ENCODE data around the gene ASAP2. TPM values are rescaled to one million over a fixed set of nuclear protein-coding genes. Genes with fewer than 3 reads are reported as not detected.
A peak's percentile ranks its signal among the peaks of the same experiment; 100 is the strongest.

Gene ASAP2
- total RNA-seq, 1 donor from 2014 or later: 4.0 TPM

DNA sequence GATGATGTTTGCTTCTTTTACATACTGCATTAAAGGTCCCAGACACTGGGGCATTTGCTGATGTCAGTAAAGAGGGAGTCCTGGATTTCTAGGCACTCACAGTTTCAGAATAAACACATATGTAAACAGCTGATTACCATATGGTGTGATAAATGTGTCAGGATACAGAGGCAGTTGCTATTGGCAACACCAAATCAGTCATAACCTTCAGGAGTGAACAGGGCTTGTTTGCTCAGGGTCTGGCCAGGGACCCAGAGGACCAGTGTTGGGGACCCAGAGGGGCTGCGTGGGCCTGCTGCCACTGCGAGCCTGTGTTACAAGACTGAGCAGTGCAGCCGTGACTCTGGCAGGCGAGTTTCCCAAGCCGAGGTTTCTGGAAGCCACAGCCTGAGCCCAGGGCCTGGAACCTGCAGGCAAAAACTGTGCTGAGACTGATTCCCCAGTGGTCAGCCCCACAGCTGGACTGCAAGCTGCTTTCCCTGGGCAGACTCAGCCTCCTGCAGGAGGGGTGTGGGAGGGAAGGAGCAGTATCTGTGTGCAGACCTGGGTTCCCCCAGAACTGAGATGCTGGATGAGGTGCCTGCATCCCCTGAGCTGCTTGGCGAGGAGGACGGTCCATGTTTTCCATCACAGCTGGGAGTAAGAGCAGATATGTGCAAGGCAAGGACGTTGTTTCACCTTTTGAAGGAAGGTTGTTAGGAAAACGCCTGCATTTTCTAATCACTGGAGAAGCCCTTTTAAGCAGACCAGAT is 23.6 kb downstream of the ASAP2 start:
- ATAC-seq (no peak), DNase-seq (ENCODE audit: low spot score) (no peak)

DNA sequence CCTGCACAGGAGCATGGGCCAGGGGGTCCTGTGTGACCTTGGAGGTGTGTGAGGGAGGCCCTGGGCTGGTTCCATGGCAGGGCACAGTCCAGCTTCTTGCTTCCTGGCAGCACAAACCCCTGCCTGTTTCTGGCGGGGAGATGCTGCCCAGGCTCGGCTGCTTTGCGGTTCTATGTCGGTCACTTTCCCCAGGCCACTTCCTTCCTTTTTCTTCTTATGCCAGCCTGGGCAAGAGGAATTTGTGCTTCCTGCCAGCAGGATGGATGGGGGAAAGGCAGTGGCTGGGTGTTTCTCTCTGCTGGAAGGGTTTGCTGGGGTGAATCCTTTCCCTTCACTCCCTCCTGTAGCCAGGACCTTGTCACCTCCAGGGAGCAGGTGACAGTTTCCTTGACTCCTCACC is 24.3 kb downstream of the ASAP2 start:
- peak; percentile 30 for ATAC-seq

DNA sequence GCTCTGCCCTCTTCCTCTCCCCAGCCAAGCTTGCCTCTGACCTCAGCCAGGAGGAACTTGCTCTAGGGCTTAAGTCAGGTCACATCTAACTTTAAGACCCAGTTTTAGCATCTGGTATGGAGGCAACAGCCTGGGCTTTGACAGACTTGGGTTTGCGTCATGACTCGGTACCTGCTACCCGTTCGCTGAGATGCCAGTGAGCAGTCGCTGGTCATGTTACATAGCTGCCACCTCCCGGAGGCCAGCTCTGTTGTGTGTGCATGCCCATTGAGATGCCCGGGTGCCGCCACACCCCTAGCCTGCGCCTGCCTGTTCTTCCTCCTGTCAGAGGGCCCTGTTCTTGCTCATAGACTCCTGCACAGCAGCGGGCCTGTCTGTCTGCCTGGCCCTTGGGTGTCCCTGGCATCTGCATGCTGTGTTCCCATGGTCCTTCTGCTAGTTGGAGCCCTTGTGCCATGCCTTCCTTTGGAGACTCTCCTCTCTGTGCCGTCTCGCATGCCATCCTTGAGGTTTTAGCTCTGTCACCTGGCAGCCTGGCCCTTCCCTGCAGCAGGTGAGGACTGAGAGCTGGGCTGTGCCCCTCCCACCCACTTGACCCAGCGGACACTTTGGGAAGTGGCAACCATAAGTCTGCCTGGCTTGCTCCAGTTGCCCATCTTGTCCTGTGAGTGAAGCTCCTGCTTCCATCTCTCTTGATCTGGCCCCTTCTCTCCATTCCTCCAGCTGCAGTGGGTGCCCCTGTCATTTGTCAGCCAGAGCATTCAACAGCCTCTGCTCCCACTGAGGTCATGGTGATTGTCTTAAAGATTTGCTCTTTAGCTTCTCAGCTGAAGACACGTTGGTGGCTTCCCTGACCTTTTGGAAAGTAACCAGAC is 24.9 kb downstream of the ASAP2 start:
- DNase-seq (ENCODE audit: low spot score): no peak
- no peak for ATAC-seq

More for the DNA sequence above, 24.3 kb downstream of the ASAP2 start:
- DNase-seq (ENCODE audit: low spot score): no peak

DNA sequence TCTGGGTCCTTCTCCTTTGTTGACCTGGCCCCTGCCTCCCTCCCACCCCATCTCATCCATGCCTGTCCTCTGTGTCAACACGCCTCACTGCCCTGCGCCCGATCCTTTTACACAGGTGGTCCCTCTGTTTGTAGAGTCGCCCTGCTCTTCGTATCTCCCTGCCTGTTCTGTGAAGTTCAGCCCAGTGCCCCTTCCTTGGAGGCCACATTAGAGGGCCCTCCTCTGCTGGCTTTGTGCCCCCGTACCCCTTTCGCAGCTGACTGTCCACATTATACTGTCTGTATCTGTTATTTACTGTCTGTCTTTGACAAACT is 25.5 kb downstream of the ASAP2 start:
- no peak for ATAC-seq
- DNase-seq (ENCODE audit: low spot score): no peak

DNA sequence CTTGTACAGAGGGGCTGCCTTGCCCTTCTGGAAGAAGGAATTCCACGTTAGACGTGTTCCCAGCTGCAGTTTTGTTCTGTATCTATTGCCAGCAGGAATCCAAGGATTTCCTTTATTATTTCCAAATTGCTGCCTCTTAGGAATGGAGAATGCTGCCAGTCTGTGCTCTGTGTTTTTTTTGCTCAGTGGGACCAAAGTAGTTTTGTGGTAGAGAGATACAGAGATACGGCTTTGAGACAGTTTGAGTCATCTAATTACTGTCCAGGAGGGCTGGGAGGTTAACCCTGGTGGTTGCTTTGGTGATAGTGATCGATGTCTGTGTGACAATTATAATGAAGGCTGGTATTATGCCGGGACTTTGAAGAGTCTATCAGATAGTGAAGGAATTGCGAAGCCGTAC is 26.3 kb downstream of the ASAP2 start:
- ATAC-seq (no peak), DNase-seq (ENCODE audit: low spot score) (no peak)

DNA sequence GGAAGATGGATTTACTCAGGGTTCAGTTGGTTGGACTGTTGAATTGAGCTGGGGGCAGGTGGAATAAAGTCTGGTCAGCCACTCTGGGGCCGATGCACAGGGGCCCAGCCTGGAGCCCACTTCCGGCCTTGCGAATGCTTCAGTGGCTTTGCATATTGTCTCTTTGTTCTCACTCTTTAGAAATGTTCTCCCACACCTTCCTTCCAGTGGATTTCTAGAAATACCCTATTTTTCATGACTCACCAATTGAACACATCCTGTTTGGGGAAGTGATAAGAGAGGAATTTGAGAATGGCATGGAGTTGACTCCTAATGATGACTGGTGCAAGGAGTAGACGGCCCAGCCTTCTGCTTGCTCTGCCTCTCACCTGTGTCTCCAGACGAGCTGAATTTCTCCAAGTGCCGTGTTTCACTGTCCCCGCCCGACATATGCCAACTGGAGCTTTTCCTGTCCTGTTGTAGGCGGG is 28.1 kb downstream of the ASAP2 start:
- peak; percentile 18 for ATAC-seq
- DNase-seq (ENCODE audit: low spot score): no peak

DNA sequence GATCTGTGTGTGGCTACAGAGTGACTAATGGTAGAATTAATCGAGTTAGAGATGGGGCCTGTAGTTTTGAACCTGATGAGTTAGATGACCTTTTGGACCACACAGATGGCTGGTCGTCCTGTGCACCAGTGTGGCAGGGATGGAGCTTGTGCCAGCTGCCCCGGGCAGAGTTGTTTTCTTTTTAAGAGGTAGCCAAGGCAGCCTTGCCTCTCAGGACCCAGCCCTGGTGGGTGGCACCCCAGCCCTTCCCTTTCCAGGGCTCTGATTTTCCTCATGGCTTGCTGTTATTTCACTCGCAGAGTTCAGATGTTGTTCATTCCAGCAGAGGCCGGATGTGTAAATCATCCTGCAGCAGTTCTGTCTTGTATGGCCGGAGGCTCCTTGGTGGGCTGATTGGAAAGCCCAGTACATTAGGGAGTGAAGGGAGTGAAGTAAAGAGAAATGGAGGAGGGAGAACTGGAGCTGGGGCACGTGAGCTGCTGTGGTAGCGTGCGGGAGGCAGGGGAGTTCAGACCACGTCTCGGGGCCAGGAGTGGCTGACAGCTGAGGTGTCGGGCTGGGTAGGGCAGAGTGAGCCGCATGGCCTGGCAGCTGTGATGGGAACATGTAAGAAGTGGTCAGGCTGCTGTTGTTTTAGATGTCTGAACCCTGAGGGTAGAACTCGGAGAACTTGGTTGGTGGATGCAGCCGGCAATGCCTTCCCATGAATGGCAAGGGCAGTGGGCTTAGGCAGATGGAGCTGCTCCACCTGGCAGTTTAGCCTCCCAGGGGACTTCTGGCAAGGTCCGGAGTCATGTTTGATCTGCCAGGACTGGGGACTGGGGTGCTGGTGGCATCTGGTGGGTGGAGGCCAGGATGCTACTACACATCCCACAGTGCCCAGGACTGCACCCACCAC is 28.8 kb downstream of the ASAP2 start:
- no peak for DNase-seq (ENCODE audit: low spot score)
- ATAC-seq: peak; percentile 14

DNA sequence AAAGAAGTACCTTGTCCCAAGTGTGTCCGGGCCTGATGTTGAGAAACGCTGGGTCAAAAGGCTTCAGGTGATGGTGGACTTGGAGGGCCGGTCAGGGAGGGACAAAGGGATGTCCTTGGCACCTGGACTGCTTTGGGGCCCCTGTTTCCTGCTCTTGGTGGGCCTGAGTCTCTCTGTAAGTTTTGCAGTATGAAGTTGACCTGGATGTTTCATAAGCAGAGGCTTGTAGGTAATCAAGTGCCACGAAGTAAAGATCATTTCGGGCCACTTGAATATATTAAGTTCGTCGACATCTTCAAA is 29.4 kb downstream of the ASAP2 start:
- no peak for ATAC-seq
- DNase-seq (ENCODE audit: low spot score): no peak

DNA sequence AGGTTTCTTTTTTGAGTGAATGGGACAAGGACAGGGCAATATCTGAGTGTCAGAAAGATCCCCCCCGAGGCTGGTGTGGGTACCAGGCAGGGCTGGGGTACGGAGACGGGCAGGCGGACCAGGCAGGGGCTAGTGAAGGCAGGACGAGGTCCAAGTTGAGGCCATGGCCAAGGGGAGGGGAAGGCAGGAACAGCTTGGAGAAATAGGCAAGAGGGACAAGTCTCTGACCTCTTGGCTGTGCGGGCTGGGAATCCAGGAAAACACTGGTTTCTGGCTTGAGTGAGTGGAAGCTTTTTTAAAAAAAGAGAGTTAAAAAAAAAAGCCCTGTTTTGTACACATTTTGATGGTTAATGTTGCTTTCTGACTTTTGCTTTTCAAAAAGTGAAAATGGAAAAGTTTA is 30.3 kb downstream of the ASAP2 start:
- DNase-seq (ENCODE audit: low spot score): no peak
- peak; percentile 36 for ATAC-seq

DNA sequence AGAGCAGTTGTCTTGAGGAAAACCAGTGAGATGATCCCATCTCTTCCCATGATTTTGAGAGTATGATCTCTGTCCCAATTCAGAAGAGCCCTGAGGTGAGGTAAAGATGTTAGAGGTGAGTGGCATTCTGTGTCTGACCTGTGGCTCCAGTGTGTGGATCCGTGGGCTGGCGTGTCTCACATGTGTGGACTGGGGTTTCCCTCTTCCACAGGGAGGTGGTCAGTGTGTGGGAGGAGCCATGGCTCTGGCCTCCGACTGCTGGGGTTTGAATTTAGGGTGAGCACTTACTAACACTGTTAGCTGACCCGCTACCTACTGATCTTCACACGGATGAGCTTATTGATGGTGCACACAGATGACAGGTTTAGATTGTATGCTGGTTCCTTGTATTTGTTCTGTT is 31.2 kb downstream of the ASAP2 start:
- ATAC-seq: no peak
- DNase-seq (ENCODE audit: low spot score): no peak

DNA sequence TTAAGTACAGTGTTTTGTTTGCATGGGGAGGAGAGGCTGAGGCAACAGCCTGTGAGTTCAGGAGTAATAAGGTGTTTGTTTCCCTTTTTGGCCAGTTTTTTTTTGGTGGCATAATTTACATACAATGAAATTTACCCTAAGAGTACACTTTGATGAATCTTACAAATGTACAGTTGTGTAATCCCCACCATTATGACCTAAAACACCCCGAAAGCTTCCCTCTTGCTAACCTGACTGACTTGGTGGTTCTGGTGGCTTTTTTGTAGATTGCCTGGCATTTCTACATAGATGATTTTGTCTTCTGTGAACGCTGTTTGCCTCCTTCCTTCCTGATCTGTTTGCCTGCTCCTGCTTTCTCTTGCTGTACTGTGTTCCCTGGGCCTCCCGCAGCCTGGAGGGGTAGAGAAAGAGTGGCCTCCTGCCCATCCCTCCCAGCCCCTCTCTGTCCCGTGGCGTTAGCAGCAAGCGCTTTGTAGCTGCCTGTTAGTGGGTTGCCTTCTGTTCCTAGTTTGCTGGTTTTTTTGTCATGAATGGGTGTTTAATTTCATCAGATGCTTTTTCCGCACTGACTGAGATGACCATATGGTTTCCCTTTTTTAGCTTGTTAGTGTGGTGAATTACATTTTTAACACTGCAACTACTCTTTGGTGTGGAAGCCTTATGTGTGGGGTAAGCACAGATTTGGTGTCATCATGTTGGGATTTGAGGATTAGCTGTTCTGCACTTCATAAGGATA is 32.1 kb downstream of the ASAP2 start:
- ATAC-seq (no peak), DNase-seq (ENCODE audit: low spot score) (no peak)

DNA sequence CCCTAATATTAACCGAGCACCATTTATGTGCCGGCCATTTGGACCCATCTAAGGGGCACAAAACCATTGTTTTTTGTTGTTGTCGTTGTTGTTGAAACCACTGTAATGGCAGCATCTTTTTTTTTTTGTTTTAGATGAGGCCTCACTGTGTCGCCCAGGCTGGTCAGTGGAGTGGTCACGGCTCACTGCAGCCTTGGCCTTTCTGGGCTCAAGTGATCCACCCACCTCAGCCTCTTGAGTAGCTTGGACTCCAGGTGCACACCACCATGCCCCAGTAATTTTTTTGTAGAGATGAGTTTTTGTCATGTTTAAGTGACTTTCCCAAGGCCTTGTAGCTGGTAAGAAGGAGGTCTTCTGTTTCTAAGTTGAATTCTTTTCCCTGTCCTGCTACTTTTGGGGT is 33.0 kb downstream of the ASAP2 start:
- DNase-seq (ENCODE audit: low spot score) (no peak), ATAC-seq (no peak)

DNA sequence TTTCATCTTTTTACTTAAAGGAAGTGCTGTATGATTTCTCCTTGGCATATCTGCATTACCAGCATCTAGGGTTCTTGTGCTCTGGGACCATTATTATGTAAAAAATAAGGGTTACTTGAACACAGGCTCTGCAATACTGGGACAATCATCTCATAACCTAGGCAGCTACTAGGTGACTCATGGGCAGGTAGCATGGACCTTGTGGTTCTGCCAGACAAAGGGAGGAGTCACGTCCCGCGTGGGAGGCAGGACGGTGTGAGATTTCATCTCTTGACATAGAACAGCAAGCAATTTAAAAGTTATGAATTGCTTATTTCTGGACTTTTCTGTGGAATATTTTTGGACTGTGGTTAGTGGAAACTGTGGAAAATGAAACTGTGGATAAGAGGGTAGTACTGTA is 34.1 kb downstream of the ASAP2 start:
- ATAC-seq (no peak), DNase-seq (ENCODE audit: low spot score) (no peak)

DNA sequence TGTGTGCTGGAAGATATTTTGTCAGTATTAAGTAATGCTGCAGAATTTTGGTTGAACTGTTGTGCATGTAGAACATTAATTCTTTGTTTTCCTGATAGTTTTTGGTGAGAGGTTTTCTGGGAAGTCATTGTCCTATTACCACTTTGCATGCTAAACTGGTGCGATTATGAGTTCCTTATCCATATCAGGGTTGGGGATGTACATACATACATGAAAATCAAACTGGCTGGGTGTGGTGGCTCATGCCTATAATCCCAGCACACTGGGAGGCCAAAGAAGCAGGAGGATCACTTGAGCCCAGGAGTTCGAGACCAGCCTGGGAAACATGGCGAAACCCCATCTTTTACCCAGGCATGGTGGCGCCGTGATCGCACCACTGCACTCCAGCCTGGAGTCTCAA is 34.6 kb downstream of the ASAP2 start:
- ATAC-seq: no peak

DNA sequence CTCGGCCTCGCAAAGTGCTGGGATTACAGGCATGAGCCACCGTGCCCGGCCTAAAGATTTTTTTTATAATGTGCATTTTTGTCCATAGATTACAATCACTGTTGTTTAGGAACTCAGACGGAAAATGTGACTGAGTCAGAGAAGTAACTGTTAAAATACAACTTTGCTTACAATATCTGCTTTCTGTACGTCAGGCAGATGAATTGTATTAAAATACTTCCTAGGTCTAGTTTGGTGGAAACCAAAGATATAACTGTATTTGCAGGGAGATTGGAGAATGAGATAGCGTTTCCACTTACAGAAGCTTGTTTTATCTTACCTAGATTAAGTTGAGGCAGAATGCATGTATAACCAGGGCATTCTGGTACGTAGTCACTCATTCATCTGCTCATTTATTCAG is 36.7 kb downstream of the ASAP2 start:
- ATAC-seq (no peak), DNase-seq (ENCODE audit: low spot score) (no peak)

More for the DNA sequence above, 34.6 kb downstream of the ASAP2 start:
- DNase-seq (ENCODE audit: low spot score): no peak

DNA sequence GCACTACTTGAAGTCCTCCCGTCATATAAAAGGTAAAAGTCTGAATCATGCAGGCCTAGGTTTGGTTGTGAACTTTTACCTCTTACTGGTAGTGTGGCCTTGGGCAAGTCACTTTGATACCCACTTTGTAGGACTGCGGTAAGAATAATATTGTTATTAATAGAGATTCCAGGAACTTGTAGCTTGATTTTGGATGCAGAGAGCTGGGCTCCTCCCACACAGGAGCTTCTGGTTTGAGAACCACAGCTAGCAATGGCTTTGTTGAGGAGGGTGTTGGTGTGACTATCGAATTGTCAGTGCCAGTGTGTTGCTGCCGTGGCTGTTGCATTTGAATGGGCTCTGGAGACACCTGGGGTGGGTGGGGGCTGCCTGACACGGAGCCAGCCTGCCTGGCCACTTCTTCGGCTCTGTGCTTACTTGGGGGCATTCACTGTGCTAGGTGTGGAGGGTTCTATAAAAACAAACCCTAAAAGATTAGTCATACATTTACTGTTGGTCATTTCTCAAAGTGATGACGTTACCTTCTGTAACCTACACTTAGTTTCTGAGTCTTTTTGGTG is 38.5 kb downstream of the ASAP2 start:
- DNase-seq (ENCODE audit: low spot score) (no peak), ATAC-seq (no peak)

DNA sequence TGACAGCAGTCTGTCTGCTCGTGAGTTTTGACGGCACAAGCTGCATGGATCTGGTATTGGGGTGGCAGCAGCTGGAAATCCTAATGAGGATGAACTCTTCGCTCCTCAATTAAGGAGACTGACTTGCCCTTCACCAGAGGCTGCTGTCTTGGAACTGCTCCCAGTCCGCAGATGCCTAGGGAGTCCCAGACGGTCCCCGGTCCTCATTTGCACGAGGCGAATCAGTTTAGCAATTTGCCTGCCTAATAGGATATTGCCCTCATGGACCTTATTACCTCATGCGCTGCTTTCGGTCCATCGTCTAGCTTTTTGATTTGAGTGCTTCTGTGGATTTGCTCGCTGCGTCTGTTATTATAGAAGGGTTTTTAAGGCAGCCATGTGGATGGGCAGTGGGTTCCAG is 40.6 kb downstream of the ASAP2 start:
- no peak for ATAC-seq
- no peak for DNase-seq (ENCODE audit: low spot score)

DNA sequence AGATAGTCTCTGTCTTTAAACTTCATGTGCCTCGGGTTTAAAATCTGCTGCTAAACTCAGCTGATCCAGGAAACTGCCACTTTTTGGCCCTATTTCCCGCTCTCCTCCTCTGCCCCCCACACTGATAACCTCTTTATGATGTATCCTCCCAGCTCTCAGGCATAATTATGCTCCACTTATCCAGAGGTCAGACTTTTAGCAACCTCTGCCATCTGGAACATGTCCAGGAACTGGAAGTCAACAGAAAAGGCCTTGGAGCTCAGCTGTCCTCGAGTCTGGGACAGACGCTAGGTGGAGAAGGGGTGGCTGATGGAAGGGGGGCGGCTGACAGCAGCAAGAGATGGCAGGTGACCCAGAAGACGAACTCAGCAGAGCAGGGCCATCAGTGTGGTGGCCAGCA is 41.2 kb downstream of the ASAP2 start:
- peak; percentile 88 for ATAC-seq
- peak; percentile 62 for DNase-seq (ENCODE audit: low spot score)

DNA sequence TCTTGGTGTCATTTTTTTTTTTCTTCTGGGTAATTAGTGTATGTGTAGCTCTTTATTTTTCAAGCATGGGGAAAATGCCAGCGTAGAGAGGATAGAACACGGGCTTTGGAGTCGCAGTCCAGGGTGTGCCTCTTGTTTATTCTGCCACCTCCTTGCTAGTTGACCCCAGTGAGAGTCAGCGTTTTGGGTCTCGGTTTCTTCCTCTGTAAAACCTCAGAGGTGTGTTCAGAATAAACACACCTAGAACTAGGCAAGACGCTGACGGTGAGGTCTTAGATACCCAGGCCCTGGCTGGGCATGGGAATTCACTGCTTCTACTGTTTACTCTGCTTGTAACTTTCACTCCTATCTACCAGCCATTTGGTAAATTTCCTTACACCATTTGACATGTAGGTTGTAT is 41.8 kb downstream of the ASAP2 start:
- no peak for ATAC-seq
- DNase-seq (ENCODE audit: low spot score): no peak

DNA sequence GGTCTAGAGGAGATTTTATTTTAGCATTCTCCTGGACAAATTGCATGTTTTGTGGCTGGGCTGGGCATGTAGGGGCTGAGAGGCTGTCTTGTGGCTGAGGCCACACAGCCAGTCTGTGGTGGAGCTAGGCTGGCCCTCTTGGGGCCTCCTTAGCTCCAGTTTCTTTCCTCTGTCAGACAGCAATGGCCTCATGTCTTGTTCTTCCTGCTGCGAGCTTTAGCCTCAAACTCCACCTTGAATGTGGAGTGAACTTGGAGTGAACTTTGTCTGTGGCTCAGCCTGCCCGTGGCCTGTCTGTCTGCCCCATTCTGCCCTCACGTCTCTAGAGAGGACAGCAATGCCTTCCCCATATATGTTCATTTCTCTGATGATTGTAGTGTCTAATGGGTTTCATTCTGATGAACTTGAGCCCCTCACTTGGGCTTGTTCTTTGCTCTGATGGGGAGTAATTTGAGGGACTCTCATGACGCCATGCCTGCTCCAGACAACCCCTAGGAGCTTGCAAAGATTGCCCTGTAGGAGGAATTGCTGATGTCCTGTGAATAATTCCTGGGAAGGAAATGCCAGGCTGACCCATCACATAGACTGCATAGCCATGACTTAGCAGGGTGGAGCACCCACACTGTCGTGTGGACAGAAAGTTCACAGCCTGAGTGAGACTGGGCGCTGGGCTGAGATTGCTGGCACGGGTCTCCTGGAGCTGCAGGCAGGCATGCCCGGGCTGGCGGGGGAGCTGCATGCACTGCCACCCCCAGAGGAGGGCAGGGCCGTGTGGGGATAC is 42.6 kb downstream of the ASAP2 start:
- DNase-seq (ENCODE audit: low spot score) (no peak), ATAC-seq (no peak)
